Tibial artery (tissue), 4 donors: ENCODE results near the gene HOXD10.

Experiments
- DNase-seq, 2 donors: peaks; one replicate each; pipeline ENCODE4 v3.0.0-alpha.2; 2019
- H3K27ac ChIP-seq, 2 donors: fragments of 200-600 bp; sonication (generic) in 1 of 2; 1 replicate in 1 of 2; 2 replicates in 1 of 2; pipeline ENCODE4 v1.5.1; 2018 to 2019; ENCODE audit warnings: mild to moderate bottlenecking in 1 of 2
- H3K27me3 ChIP-seq, 2 donors: fragments of 200-600 bp; sonication (generic) in 1 of 2; one replicate each; pipeline versions ENCODE4 v1.5.1 to v1.6.0; 2016 to 2019
- H3K36me3 ChIP-seq, 3 donors: fragments of 200-600 bp; sonication (generic) in 2 of 3; one replicate each; pipeline ENCODE4 v1.5.1; 2016 to 2019; ENCODE audit warnings: mild to moderate bottlenecking in 2 of 3
- H3K4me1 ChIP-seq, 4 donors: fragments of 200-600 bp; sonication (generic) in 2 of 4; 1 replicate in 3 of 4; 2 replicates in 1 of 4; pipeline ENCODE4 v1.5.1; 2016 to 2019
- H3K4me3 ChIP-seq, 2 donors: fragments of 200-600 bp; sonication (generic) in 1 of 2; 1 replicate in 1 of 2; 2 replicates in 1 of 2; pipeline ENCODE4 v1.5.1; 2018 to 2019; ENCODE audit warnings: mild to moderate bottlenecking in 2 of 2
- H3K9me3 ChIP-seq, 3 donors: fragments of 200-600 bp; sonication (generic) in 1 of 3; one replicate each; pipeline ENCODE4 v1.5.1; 2016 to 2019
- intact Hi-C: fragments of 100-400 bp; cut with DNase I; formaldehyde crosslinking; loops from one replicate; pipeline ENCODE4 v1.15.0; 2023; ENCODE audit warnings: low total_unique reads
- TF ChIP-seq, protein P1 (sequence below), 2 experiments: fragments of 200-600 bp in 1 of 2; fragments of 450-650 bp in 1 of 2; IDR thresholded peaks; one replicate each; pipeline ENCODE4 v1.5.1; 2017 to 2019; ENCODE audit warnings: antibody characterized with exemption in 2 of 2, mild to moderate bottlenecking in 1 of 2, moderate library complexity in 1 of 2

HOXD10 gene

DNA sequence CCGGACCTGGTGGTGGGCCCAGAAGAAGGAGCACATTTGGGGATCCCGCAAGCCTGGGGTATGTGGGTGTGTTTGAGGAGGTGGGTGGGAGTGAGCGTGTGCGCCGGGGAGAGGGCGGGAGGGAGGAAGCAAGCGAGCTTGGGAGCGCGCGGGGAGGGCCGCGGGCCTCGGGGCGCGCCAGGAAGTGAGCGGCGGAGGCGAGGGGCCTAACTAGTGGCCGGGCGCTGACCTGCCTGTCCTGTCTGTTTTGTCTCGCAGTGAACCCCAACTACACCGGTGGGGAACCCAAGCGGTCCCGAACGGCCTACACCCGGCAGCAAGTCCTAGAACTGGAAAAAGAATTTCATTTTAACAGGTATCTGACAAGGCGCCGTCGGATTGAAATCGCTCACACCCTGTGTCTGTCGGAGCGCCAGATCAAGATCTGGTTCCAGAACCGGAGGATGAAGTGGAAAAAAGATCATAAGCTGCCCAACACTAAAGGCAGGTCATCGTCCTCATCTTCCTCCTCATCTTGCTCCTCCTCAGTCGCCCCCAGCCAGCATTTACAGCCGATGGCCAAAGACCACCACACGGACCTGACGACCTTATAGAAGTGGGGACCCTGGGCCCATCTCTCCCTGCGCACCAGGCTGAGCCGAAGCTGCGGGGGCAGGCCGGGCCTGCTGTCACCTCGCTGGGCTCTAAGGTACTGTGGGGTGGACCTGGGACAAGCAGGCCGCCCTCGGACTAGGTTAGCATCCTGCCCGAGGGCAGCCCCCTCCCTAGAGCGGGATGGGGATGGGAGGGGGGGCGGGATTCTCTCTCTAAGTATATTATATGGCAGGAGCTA, 36.0 kb downstream of the HOXD10 start:
- H3K36me3 ChIP-seq: peaks cover 8 to 42% (median 15%) of the 10 kb centered on the region in 3 donors
- H3K27me3 ChIP-seq: peaks cover 0 to 77% of the 10 kb centered on the region in 2 donors
- TF ChIP-seq, protein P1, sequence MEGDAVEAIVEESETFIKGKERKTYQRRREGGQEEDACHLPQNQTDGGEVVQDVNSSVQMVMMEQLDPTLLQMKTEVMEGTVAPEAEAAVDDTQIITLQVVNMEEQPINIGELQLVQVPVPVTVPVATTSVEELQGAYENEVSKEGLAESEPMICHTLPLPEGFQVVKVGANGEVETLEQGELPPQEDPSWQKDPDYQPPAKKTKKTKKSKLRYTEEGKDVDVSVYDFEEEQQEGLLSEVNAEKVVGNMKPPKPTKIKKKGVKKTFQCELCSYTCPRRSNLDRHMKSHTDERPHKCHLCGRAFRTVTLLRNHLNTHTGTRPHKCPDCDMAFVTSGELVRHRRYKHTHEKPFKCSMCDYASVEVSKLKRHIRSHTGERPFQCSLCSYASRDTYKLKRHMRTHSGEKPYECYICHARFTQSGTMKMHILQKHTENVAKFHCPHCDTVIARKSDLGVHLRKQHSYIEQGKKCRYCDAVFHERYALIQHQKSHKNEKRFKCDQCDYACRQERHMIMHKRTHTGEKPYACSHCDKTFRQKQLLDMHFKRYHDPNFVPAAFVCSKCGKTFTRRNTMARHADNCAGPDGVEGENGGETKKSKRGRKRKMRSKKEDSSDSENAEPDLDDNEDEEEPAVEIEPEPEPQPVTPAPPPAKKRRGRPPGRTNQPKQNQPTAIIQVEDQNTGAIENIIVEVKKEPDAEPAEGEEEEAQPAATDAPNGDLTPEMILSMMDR (IDR thresholded peaks at IDR 0.05): no peak
- no peak overlapping the region for H3K27ac ChIP-seq
- H3K4me3 ChIP-seq: no peak overlapping the region
- peaks cover 0 to 8% (median 4%) of the 10 kb centered on the region in 4 donors for H3K4me1 ChIP-seq
- no peaks in the 10 kb centered on the region for H3K9me3 ChIP-seq
- intact Hi-C loops: loop anchor here (10.0 kb wide), 1 partner anchor 102 kb away; no protein-coding TSS in a partner anchor
- no peak for DNase-seq

DNA sequence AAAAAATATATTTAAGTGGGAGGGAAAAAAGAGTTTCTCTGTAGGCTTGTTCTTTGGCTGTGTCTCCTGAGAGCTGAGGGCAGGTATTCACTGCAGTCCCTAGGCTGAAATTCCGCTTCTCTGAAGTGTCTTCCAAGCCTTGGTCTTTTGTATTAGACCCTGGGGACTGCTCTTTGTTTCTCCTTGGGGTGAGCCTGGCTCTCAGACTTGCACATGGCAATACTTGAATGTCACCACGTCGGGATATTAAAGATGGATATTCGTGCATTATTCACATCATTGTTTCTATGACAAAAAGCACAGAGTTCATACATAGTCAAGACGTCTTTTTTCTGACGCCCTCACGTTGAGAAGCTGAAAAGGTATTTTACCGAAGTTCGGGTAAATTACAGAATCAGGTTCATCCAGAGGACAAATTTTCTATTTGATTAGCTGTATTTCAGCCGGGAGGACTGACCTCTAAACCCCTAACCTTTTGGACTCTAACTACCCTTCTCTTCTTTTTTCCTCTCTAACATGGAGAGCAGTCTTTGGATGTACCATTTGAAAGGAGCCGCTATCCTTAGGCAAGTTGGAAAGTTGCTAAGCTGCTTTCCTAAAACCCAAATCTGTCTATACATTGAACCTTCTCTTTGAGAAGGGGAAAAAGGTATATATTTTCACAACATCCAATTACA, 38.1 kb downstream of the HOXD10 start:
- Histone ChIP-seq H3K27me3 (peaks cover 0 to 78% of the 10 kb centered on the region in 2 donors), H3K9me3 (no peaks in the 10 kb centered on the region), H3K4me1 (peaks cover 0 to 22% (median 14%) of the 10 kb centered on the region in 4 donors), H3K27ac (no peak overlapping the region), H3K36me3 (peaks cover 8 to 37% (median 15%) of the 10 kb centered on the region in 3 donors), H3K4me3 (no peak overlapping the region)
- no peak for DNase-seq
- TF ChIP-seq, protein P1 (IDR thresholded peaks at IDR 0.05): no peak
- intact Hi-C loops: loop anchor here (10.0 kb wide), 1 partner anchor 100 kb away; no protein-coding TSS in a partner anchor

DNA sequence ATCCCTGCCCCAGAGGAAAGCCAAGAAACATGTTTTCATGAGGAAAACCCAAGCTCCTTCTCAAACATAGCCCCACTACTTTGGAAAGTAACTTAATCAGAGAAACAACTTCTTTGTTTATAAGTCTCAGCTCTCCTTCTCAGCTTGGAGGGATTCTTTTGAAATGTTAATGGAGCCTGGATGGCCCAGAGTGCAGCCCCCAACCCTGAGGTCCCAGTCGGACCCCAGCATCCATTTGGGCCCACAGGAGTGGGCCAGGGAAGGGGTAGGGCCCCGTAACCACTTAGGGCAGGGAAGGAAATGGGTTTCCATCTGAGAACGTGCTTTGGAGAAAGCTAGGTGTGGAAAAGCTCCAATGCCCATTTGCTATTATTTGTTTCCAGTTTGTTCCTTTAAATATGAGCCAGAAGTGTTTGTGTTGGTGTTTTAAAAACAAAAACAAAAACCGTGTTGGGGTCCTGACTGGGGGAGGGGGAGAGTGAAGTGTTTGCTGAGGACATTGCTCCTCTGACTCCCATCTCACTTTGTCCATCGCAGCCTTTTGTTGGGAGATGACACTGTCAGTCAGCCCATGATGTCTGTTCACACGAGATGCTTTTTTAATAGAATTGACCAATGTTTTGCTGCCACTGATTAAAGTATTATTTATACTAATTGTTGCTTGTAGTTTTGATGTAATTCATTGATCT, 38.9 kb downstream of the HOXD10 start:
- H3K4me1 ChIP-seq: peaks cover 0 to 30% (median 22%) of the 10 kb centered on the region in 4 donors
- H3K27ac ChIP-seq: no peak overlapping the region
- H3K4me3 ChIP-seq: no peak overlapping the region
- TF ChIP-seq, protein P1 (IDR thresholded peaks at IDR 0.05): no peak
- H3K27me3 ChIP-seq: peaks cover 0 to 78% of the 10 kb centered on the region in 2 donors
- H3K9me3 ChIP-seq: no peaks in the 10 kb centered on the region
- no peak for DNase-seq
- intact Hi-C loops: loop anchor here (10.0 kb wide), 1 partner anchor 99 kb away; no protein-coding TSS in a partner anchor
- peaks cover 8 to 36% (median 15%) of the 10 kb centered on the region in 3 donors for H3K36me3 ChIP-seq

DNA sequence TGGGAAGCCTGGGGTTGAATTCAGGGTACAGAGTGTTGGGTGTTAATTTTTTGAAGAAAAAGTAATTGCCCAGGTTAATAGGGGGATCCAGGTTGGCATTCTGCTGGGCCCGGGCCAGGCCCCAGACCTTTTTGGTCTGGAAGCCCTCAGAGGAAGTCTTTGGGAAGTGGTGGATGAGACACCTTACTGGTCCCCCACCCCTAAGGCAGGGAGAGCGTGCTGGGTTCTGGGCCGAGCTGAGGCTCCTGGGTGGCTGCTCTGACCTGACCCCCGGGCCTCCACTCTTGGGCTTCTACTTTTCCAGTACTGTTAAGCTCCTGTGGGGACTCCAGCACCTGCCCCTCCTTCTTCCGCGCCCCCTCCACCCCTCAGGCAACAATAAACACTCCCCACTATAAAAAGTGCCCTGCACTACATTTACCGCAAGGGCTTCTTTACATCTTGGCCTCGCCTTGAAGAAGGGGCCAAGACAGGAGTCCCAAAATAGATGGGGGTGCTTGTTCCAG, 39.8 kb downstream of the HOXD10 start:
- no peak for DNase-seq
- H3K4me3 ChIP-seq: no peak overlapping the region
- TF ChIP-seq, protein P1 (IDR thresholded peaks at IDR 0.05): no peak
- H3K9me3 ChIP-seq: no peaks in the 10 kb centered on the region
- H3K36me3 ChIP-seq: peaks cover 8 to 36% (median 15%) of the 10 kb centered on the region in 3 donors
- no peak overlapping the region for H3K27ac ChIP-seq
- intact Hi-C loops: loop anchor here (10.0 kb wide), 1 partner anchor 98 kb away; no protein-coding TSS in a partner anchor
- peaks cover 0 to 34% (median 27%) of the 10 kb centered on the region in 4 donors for H3K4me1 ChIP-seq
- peaks cover 0 to 77% of the 10 kb centered on the region in 2 donors for H3K27me3 ChIP-seq
